HepG2 (cell line): ENCODE data around the gene BCAS4. TPM values are rescaled to one million over a fixed set of nuclear protein-coding genes. Genes with fewer than 3 reads are reported as not detected.

ENCODE experiments used
- ATAC-seq: fragments of 200-7000 bp; cut with Tn5 transposase; 3 replicates; pipeline ENCODE4 v1.9.1; 2020; ENCODE audit warnings: mild to moderate bottlenecking, moderate library complexity
- BruUV-seq: library from RNA; stranded (reverse); fragments of 400-500 nt; replicated peaks from 2 replicates; lab custom pipeline; 2021; lab: Mats Ljungman, UMichigan
- CTCF ChIA-PET: fragments of 300-600 bp; formaldehyde crosslinking; extraction: SDS; loops from one replicate; lab custom pipeline; 2021; ENCODE audit warnings: low total read pairs, inconsistent platforms, low intra/inter-chr PET ratio; lab: Yijun Ruan, JAX
- POLR2A ChIA-PET: fragments of 350-600 bp; sonication (Branson Sonifier 250); formaldehyde crosslinking; loops from one replicate; lab custom pipeline; 2020; ENCODE audit warnings: antibody characterized with exemption, inconsistent platforms; lab: Yijun Ruan, JAX
- DNase-seq: peaks from one replicate; pipeline ENCODE4 v3.0.0-alpha.2; 2015; ENCODE audit warnings: low spot score
- FAIRE-seq: peaks from 3 replicates; lab custom pipeline; 2011; peaks lifted over from hg19 to GRCh38; lab: Jason Lieb, UNC
- H2AFZ ChIP-seq: one replicate; pipeline ENCODE4 v1.6.1; 2011; ENCODE audit warnings: low read length, inconsistent platforms
- H3K27ac ChIP-seq: fragments of 300-600 bp; 3 replicates; pipeline ENCODE4 v1.8.0; 2011; ENCODE audit warnings: mixed run types, mild to moderate bottlenecking, mixed read lengths, low read length, inconsistent platforms; ENCODE audit not compliant: insufficient read depth; ENCODE audit errors: extremely low read length
- H3K27me3 ChIP-seq, 2 experiments: fragments of 200-600 bp in 1 of 2; 2 replicates in 1 of 2; 3 replicates in 1 of 2; pipeline versions ENCODE4 v1.6.0 to v1.8.0; 2011; ENCODE audit warnings: low read length in 2 of 2, mild to moderate bottlenecking in 2 of 2, moderate library complexity in 2 of 2, inconsistent platforms in 1 of 2; ENCODE audit not compliant: insufficient read depth in 2 of 2, control insufficient read depth in 1 of 2
- H3K36me3 ChIP-seq, 2 experiments: fragments of 200-600 bp in 1 of 2; replicated peaks in 1 of 2; 2 replicates in 1 of 2; 3 replicates in 1 of 2; pipeline versions ENCODE4 v1.5.1 to v1.8.0; 2011; ENCODE audit warnings: low read length in 2 of 2, inconsistent platforms in 1 of 2; ENCODE audit not compliant: insufficient read depth in 2 of 2, control insufficient read depth in 1 of 2
- H3K4me1 ChIP-seq: 2 replicates; pipeline ENCODE4 v1.5.1; 2012; ENCODE audit warnings: low read length, inconsistent platforms; ENCODE audit not compliant: insufficient read depth
- H3K4me2 ChIP-seq: 2 replicates; pipeline ENCODE4 v1.6.0; 2011; ENCODE audit warnings: low read depth, low read length, inconsistent platforms
- H3K4me3 ChIP-seq, 3 experiments: fragments of 200-600 bp in 1 of 3; sonication (generic), shearing (Covaris generic) in 1 of 3; replicated peaks in 1 of 3; 2 replicates each; pipeline ENCODE4 v1.5.1; 2011 to 2016; ENCODE audit warnings: low read length in 3 of 3, inconsistent platforms in 2 of 3, low read depth in 2 of 3, mild to moderate bottlenecking in 2 of 3, control low read depth in 1 of 3, mixed read lengths in 1 of 3; ENCODE audit not compliant: insufficient read depth in 1 of 3
- H3K79me2 ChIP-seq: one replicate; pipeline ENCODE4 v1.6.1; 2011; ENCODE audit warnings: low read length, inconsistent platforms; ENCODE audit not compliant: insufficient read depth
- H3K9ac ChIP-seq: 2 replicates; pipeline ENCODE4 v1.6.0; 2011; ENCODE audit warnings: mild to moderate bottlenecking, low read depth, low read length, inconsistent platforms; ENCODE audit not compliant: insufficient read depth
- H3K9me3 ChIP-seq: 2 replicates; pipeline ENCODE4 v1.5.1; 2012; ENCODE audit warnings: mild to moderate bottlenecking, low read length
- H4K20me1 ChIP-seq: 2 replicates; pipeline ENCODE4 v1.6.0; 2011; ENCODE audit warnings: inconsistent platforms, mild to moderate bottlenecking, low read length, moderate library complexity; ENCODE audit not compliant: insufficient read depth
- CENPBD1 ChIP-seq: sonication (generic); formaldehyde crosslinking; IDR thresholded peaks from 2 replicates; pipeline ENCODE4 v1.8.0; 2022; ENCODE audit warnings: missing genetic modification reagents, low read depth, mild to moderate bottlenecking, borderline replicate concordance
- CENPX ChIP-seq: sonication (generic); formaldehyde crosslinking; IDR thresholded peaks from 2 replicates; pipeline ENCODE4 v1.9.0; 2021; ENCODE audit warnings: mild to moderate bottlenecking, missing genetic modification reagents, moderate library complexity
- HMG20A ChIP-seq: IDR thresholded peaks from 2 replicates; pipeline ENCODE4 v1.6.1; 2016; ENCODE audit warnings: borderline replicate concordance
- JDP2 ChIP-seq: sonication (generic); formaldehyde crosslinking; IDR thresholded peaks from 2 replicates; pipeline ENCODE4 v1.8.1; 2022; ENCODE audit warnings: missing genetic modification reagents, borderline replicate concordance
- KLF11 ChIP-seq: IDR thresholded peaks from 2 replicates; pipeline ENCODE4 v1.6.1; 2016; ENCODE audit warnings: missing compliant biosample characterization
- MXI1 ChIP-seq: IDR thresholded peaks from 3 replicates; pipeline ENCODE4 v1.6.1; 2012; ENCODE audit warnings: low read depth, low read length, inconsistent platforms, borderline replicate concordance
- NAIF1 ChIP-seq: sonication (generic); formaldehyde crosslinking; IDR thresholded peaks from 2 replicates; pipeline ENCODE4 v1.5.0; 2020; ENCODE audit warnings: mild to moderate bottlenecking, missing genetic modification reagents, borderline replicate concordance
- PAXIP1 ChIP-seq: sonication (generic); formaldehyde crosslinking; conservative IDR thresholded peaks from 2 replicates; pipeline ENCODE4 v1.4.0; 2020; ENCODE audit warnings: mild to moderate bottlenecking, missing genetic modification reagents, moderate library complexity
- RFX5 ChIP-seq: IDR thresholded peaks from 2 replicates; pipeline ENCODE4 v1.6.1; 2011; ENCODE audit warnings: low read depth, low read length, improper control_type of control experiment
- ZFP91 ChIP-seq: sonication (generic); formaldehyde crosslinking; IDR thresholded peaks from 2 replicates; pipeline ENCODE4 v1.9.0; 2022; ENCODE audit warnings: missing genetic modification reagents, mild to moderate bottlenecking, borderline replicate concordance
- ZNF17 ChIP-seq: sonication (generic); formaldehyde crosslinking; IDR thresholded peaks from 2 replicates; pipeline ENCODE4 v1.5.0; 2020; ENCODE audit warnings: mild to moderate bottlenecking, missing genetic modification reagents
- ZNF768 ChIP-seq: sonication (generic); formaldehyde crosslinking; IDR thresholded peaks from 2 replicates; pipeline ENCODE4 v1.4.0; 2020; ENCODE audit warnings: missing genetic modification reagents
- WGBS: methylation state at CpG from one replicate; pipeline ENCODE4 v1.1.6; 2017; ENCODE audit warnings: low lambda C conversion rate; 5-methylcytosine and 5-hydroxymethylcytosine counted together
- in situ Hi-C: cut with HindIII; loops from 2 replicates; pipeline ENCODE4 v1.10.0; 2017; ENCODE audit warnings: low pct_unique_long_range_greater_than_20kb; ENCODE audit not compliant: extremely low pct_ligation_motif_present
- intact Hi-C: fragments of 100-400 bp; cut with micrococcal nuclease; formaldehyde crosslinking; loops from one replicate; pipeline ENCODE4 v1.10.0; 2022; ENCODE audit not compliant: unreplicated experiment
- polyA plus RNA-seq, 8 experiments: library from polyadenylated mRNA; depleted of rRNA in 3 of 8; stranded (reverse) in 7 of 8; unstranded in 1 of 8; fragments of >200 nt; fragmentation: Illumina TruSeq in 4 of 8; extraction: Trizol in 4 of 8; gene quantifications; 2 replicates each; pipeline versions ENCODE4 v1.2.1 to v1.2.3, GENCODE V29; 2011 to 2016; ENCODE audit warnings: low read depth in 4 of 8, missing spikeins in 1 of 8, mixed read lengths in 1 of 8; ENCODE audit not compliant: insufficient read depth in 1 of 8
- total RNA-seq, 5 experiments: library from RNA; depleted of rRNA; stranded (reverse); fragments of >200 nt; fragmentation: Illumina TruSeq; extraction: Trizol; gene quantifications; 2 replicates each; pipeline ENCODE4 v1.2.3, GENCODE V29; 2016; ENCODE audit warnings: low read depth in 1 of 5
- TF ChIP-seq, protein P1 (sequence below): sonication (generic); formaldehyde crosslinking; IDR thresholded peaks from 2 replicates; pipeline ENCODE4 v1.4.0; 2020; ENCODE audit warnings: missing genetic modification reagents, borderline replicate concordance

The BCAS4 gene
- total and polyA plus RNA-seq, 2 of the 13 experiments (the other 11 are each of a cell fraction or from before 2014, with no cell fraction given), result 7.2 to 8.0 TPM

DNA sequence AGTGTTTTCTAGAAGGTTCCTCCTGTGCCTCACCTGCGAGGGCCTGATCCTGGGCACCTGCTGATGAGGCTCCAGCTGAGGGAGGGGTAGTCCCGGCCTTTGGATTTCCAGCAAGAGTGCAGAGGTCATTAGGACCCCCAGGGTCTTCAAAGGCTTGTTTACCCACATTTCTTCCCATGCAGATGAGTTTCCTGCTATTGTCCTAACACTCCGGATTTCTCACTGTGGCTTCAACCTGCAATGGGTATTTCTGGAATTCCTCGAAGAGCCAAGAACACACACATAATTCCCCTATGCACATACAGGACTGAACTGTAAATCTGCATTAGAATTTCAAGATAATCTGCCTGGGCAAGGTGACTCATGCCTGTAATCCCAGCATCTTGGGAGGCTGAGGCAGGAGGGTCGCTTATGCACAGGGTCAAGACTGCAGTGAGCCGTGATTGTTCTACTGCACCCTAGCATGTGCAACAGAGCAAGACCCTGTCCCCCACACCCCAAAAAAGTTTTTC lies 82.4 kb downstream of the BCAS4 start (continued):
- TF ChIP-seq PAXIP1 (CRISPR knock-in tag) (no peak), CENPBD1 (CRISPR knock-in tag) (no peak), JDP2 (CRISPR knock-in tag) (no peak), RFX5 (no peak)
- TF ChIP-seq, all 625 proteins: peak for 0

DNA sequence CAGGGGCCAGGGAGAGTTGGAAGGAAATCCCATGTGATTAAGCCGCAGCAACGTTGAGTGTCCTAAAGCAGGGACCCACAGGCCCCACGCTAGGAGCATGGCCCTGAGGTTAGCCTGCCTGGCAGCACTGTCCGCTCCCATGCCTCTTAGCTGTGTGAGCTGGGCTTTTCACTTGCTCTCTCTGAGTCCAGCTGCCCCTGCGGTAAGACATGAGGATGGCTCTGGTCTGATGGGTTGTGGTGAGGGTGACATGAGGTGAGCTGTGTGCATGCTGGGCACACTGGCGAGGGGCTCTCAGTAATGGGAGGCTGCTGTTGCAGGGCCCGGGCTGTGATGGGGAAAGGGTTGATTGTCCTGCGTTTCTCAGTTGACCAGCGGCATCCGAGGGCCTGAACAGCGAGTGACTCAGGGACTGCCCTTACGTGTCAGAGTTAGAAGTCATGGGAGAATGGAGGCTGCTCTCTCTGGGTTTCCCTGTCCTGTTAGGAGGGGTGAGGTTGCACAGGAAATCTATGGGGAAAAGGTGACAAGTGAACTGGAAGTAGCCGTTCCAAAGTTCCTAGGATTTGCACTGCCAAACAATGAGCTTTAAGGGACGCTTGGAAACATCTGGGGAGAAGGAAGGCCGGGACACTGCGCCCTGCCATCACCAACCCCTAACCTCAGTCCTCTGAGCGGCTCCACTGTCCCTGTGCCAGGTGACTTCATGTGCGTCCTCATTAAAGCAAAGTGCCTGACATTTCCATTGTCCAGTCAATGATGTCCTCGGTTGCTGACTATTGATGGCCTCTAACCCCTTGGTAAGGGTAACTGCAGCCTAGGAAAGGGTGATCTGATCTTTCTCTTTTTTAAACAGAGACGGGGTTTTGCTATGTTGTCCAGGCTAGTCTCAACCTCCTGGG lies 85.0 kb downstream of the BCAS4 start:
- 92% methylated on average over 20 of the region's 20 CpGs for WGBS
- intact Hi-C loops (no loop called here), in situ Hi-C loops (no loop called here)
- Histone ChIP-seq H3K4me2 (no peak overlapping the region), H3K9ac (no peak overlapping the region), H2AFZ (no peak overlapping the region), H3K36me3 (no peaks in the 10 kb centered on the region), H3K27ac (no peak overlapping the region), H3K9me3 (no peaks in the 10 kb centered on the region), H3K79me2 (no peaks in the 10 kb centered on the region), H3K4me1 (peaks cover 11% of the 10 kb centered on the region), H3K4me3 (no peak overlapping the region), H4K20me1 (no peaks in the 10 kb centered on the region), H3K27me3 (no peaks in the 10 kb centered on the region)
- CTCF ChIA-PET, result no interaction called here
- DNase-seq, result no peak
- TF ChIP-seq CENPX (CRISPR knock-in tag), result no peak
- peak; percentile 76; the same call in 1 of the 2 replicates for TF ChIP-seq ZNF768 (CRISPR knock-in tag)
- TF ChIP-seq ZNF17 (CRISPR knock-in tag), result no peak
- TF ChIP-seq NAIF1, result no peak
- 0 out of 2 replicates have a peak, but pooled peaks have one; percentile 13 for TF ChIP-seq ZFP91 (CRISPR knock-in tag)
- no peak for TF ChIP-seq KLF11 (CRISPR knock-in tag)
- TF ChIP-seq HMG20A, result no peak
- no peak for TF ChIP-seq MXI1
- TF ChIP-seq, protein P1, sequence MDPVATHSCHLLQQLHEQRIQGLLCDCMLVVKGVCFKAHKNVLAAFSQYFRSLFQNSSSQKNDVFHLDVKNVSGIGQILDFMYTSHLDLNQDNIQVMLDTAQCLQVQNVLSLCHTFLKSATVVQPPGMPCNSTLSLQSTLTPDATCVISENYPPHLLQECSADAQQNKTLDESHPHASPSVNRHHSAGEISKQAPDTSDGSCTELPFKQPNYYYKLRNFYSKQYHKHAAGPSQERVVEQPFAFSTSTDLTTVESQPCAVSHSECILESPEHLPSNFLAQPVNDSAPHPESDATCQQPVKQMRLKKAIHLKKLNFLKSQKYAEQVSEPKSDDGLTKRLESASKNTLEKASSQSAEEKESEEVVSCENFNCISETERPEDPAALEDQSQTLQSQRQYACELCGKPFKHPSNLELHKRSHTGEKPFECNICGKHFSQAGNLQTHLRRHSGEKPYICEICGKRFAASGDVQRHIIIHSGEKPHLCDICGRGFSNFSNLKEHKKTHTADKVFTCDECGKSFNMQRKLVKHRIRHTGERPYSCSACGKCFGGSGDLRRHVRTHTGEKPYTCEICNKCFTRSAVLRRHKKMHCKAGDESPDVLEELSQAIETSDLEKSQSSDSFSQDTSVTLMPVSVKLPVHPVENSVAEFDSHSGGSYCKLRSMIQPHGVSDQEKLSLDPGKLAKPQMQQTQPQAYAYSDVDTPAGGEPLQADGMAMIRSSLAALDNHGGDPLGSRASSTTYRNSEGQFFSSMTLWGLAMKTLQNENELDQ (CRISPR knock-in tag), result no peak
- ATAC-seq, result peak; percentile 19
- POLR2A ChIA-PET, result no interaction called here
- no TSS peak for BruUV-seq
- FAIRE-seq, result no peak
